ENCODE data around the gene SYT17.

The SYT17 gene

GRCh38 chr16:19215705-19216104, 47.7 kb downstream of the SYT17 start:
- no peak for DNase-seq (ENCODE audit: low spot score)

DNA sequence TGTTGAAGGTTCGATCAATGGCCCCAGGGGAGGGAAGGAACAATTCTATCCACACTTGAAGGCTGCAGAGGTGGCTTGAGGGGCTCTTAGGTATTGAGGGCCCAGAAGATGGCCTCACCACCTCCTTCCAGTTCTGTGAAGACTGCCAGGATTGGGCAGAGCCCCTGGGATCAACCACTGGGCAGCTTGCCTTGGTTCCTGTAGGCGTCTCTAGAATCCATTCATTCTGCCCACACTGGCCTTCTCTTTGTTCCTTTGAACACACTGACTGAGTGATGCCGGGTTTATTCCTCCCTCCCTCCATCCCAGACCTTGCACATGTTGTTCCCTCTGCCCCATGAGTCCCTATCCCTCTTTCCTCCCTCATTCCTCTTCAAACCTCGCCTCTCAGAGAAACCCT, 50.5 kb downstream of the SYT17 start:
- DNase-seq (ENCODE audit: low spot score): no peak

DNA sequence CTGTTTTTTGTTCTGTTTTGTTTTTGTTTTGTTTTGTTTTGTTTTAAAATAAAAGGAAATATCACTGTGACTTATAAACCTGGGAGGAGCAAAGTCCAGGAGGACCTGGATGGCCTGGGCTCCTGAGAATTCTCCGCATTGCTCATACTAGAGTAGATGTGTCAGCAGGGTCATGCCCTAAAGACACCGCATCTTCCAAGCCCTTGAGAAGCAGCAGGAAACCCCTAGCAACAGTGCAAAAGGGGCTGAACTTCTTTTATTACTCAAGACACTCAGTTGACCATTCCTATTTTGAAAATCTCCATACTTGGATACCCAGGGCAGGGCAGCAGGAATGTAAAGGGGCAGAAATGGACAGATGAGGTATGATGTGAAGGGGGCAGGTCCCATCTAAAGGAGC, 51.8 kb downstream of the SYT17 start:
- DNase-seq (ENCODE audit: low spot score): no peak

DNA sequence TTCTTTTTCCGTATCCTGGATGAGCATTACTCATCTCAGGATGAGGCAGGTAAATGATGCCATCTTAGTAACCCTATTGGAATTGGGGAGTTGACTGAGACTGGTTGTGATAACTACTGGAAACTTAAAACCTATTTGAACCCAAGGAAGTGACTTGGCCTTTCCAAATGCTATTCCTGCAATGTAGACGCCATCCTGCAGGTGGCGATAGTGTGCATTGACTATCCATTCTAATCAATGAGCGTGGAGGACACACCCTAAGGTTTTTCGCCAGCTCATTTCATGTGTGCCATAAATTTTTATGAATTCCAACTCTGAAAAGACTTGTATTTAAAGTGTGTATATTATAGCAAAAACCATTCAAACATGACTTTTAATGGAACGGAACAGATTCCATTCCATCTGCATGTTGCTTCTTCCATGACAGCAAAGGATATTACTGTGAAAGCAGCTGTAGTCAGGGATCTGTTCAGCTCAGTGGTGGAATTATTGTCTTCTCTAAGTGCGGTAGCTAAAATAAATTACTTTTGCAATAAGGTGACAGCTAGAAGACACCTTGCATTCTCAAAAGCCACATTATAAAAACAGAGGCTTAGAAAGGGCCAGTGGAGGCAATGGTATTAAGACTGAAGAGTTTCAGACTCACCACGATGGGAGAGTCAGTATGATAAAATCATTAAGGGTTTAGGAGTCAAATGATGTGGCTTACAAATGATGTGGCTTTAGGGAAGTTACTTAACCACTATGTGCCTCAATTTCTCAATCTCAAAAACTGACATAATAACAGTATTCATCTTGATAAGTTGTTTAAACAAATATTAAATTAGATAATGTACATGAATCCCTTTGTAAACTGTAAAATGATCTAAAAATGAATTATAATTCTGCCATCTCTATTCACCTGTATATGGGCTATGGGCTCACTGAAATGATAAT, 55.5 kb downstream of the SYT17 start:
- DNase-seq (ENCODE audit: low spot score): no peak

GRCh38 chr16:19225651-19226050, 57.6 kb downstream of the SYT17 start:
- DNase-seq (ENCODE audit: low spot score): no peak

DNA sequence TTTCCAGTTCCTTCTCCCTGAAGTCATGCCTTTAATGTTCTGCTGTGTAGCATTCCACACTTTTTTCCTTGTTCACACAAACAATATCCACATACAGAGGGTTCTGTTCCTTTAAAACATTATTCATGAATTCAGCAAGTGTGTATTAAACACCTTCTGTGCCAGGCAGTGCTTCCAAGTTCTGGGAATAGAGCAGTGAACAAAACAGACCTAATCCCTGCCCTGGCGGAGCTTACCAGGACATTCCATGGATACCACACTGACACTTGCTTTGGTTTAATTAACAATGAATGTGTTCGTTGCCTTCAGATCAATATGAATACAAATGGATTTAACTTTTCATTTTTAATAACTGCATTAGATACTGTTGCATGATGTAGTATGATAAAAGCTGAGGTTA, 59.6 kb downstream of the SYT17 start:
- no peak for DNase-seq (ENCODE audit: low spot score)

GRCh38 chr16:19228052-19228451, 60.0 kb downstream of the SYT17 start:
- no peak for DNase-seq (ENCODE audit: low spot score)

DNA sequence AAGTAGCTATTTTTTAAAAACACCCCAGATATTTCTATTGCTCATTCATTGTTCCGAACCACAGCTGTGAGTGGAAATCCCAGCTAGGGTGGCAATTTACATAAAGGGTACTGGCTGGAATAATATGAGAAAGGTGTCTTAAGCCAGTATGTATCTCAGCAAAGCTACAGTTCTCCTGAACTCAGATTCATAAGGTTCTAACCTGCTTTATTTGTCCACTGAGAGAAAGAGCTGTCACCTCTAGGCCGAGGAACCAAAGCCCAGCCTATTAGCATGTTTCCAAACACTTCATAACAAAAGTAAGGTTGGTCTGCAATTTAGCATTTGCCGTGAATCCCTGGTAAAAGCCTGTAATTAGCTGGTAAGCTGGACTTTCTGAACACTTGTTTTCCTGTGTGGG, 60.5 kb downstream of the SYT17 start:
- DNase-seq (ENCODE audit: low spot score): no peak

- no peak for DNase-seq (ENCODE audit: low spot score)
These were observed 62.5 kb downstream of the SYT17 start for GRCh38 chr16:19230575-19230974.

DNA sequence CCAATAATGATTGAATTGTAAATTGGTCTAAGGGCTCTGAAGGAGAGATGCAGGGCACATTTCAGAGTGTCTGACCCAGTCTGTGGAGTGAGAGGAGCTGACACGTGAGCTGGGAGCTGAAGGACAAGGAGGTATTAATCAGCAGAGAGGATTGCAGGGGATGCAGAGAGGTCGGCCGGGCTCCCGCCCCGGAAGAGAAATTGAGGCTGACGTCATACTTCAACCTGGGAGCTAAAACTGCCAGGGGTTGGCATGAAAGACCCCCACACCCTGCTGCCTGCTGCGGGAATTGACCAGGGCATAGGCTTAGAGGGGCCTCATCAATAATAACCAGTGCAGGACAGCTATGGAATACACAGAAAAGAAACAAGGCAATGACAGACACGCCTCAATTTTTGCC, 63.8 kb downstream of the SYT17 start:
- DNase-seq (ENCODE audit: low spot score): no peak

- DNase-seq (ENCODE audit: low spot score): peak; percentile 83
These were observed 64.9 kb downstream of the SYT17 start for GRCh38 chr16:19232988-19233387.

DNA sequence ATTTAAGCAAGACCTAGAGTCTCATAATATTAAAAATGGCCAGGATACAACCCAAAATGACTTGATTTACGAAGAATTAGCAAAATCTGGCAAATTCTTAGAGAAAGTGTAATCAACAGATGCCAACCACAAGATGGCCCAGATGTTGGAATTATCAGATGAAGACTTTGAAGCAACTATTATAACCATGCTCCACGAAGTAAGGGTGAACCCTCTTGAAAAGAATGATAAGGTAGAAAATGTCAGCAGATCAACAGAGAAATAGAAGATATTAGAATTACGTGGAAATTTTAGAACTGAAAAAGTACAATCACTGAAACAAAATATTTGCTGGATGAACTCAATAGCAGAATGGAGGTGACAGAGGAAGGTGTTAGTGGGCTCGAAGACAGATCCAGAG, 67.4 kb downstream of the SYT17 start:
- no peak for DNase-seq (ENCODE audit: low spot score)

DNA sequence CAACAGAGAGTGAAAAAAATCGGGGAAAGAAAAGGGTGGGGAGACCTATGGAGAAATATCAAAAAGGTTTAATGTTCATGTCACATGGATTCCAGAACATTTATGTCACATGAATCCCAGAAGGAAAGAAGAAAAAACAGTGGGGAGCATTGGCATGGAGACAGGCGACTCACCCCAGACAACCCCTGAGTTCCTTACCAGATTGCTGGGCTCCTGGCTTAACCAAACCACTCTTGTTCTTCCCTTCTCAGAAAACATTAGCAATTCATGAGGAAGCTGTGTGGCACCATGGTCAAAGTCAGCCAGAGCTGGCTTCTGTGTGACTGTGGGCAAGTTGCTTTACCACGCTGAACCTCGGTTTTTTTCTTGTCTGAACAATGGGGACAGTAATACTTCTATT, 67.8 kb downstream of the SYT17 start:
- no peak for DNase-seq (ENCODE audit: low spot score)

GRCh38 chr16:19236561-19237209, 68.6 kb downstream of the SYT17 start:
- DNase-seq (ENCODE audit: low spot score): no peak

GRCh38 chr16:19238406-19238805, 70.4 kb downstream of the SYT17 start:
- DNase-seq (ENCODE audit: low spot score): no peak

GRCh38 chr16:19239511-19240155, 71.6 kb downstream of the SYT17 start:
- DNase-seq (ENCODE audit: low spot score): no peak

DNA sequence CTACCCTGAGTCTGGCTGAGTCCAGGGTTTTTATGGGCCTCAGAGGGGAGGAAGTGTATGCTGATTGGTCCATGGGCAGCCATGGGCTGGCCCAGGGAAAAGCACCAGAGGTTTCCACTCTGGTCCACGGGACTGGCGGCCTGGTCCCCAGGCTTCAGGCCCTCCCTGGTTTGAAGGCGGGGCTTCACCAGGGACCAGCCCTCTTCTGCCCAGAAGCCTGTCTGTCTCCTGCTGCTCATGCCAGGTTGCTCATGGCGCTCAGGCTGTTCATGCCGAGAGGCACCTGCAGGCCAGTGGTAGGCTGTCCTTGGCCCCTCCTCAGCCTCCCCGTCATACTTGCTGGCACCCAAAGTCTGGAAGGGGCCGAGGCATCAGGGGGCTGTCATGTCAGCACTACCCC, 72.5 kb downstream of the SYT17 start:
- no peak for DNase-seq (ENCODE audit: low spot score)

DNA sequence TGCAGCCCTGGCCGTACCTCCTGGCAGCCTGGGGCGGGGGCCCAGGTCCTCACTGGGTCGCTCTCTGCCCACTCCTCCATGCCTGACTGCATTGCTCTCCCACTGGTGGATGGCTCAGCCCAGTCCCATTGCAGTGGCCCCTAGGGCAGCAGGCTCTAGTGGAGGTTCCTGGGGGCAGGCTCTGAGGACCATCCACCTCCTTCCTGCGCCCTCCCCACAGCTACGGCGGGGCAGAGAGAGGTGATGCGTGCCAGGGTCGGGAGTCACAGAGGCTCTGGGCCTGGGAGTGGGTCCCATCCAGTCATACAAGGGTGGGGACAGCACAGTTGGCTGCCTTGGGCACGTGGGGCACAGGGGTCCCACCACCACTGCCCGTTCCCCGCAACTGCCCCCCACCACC, 73.5 kb downstream of the SYT17 start:
- DNase-seq (ENCODE audit: low spot score): no peak

DNA sequence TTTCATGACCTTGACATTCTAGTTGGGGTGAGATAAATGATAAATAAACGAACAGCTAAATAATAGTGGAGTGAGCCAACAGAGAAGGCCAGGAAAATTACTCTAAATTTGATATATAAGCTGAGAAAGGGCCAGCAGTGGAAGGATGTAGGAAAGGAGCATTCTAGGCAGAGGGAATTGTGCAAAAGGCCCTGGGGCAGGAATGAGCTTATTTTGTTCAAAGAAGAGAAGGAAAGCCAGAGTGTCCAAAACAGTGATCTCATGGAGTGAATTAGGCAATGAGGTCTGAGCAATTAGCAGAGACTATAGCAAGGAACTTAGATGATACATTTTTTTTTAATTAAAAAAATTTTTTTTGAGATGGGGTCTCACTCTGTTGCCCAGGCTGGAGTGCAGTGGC, 74.1 kb downstream of the SYT17 start:
- DNase-seq (ENCODE audit: low spot score): no peak

- no peak for DNase-seq (ENCODE audit: low spot score)
These were observed 75.0 kb downstream of the SYT17 start for GRCh38 chr16:19242987-19243575.

- DNase-seq (ENCODE audit: low spot score): no peak
These were observed 77.4 kb downstream of the SYT17 start for GRCh38 chr16:19245326-19245925.

DNA sequence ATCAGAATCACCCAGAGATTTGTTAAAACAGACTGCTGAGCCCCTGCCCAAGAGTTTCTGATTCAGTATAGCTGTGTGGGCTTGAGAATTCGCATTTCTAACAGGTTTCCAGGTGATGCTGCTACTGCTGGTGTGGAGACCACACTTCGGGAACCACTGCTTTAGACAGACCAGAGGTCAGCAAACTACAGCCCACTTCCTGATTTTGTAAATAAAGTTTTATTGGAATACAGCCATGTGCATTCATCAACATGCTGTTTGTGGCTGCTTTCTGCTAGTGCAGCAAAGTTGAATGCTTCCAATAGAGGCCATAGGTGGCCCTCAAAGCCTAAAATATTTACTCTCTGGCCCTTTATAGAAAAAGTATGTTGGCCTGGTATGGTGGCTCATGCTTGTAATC, 84.9 kb downstream of the SYT17 start:
- no peak for DNase-seq (ENCODE audit: low spot score)

Measured in SK-N-DZ (cell line).